Psoas muscle (tissue), 8 donors: ENCODE measurements around the gene RBMX. TPM values are rescaled to one million over a fixed set of nuclear protein-coding genes. Genes with fewer than 3 reads are reported as not detected.
A peak's percentile ranks its signal among the peaks of the same experiment; 100 is the strongest.

Experiments
- ATAC-seq, 4 donors: fragments of 200-7000 bp; cut with Tn5 transposase; one replicate each; pipeline ENCODE4 v1.9.1; 2020; ENCODE audit warnings: moderate library complexity in 3 of 4, mild to moderate bottlenecking in 2 of 4
- DNase-seq, 2 donors: peaks; one replicate each; pipeline ENCODE4 v3.0.0-alpha.2; 2020
- H3K27ac ChIP-seq: fragments of 200-600 bp; one replicate; pipeline ENCODE4 v1.8.0; 2022
- H3K27me3 ChIP-seq, 3 donors: fragments of 200-600 bp in 1 of 3; one replicate each; pipeline versions ENCODE4 v1.6.1 to v1.8.0; 2013 to 2022; ENCODE audit warnings: low read length in 2 of 3, mild to moderate bottlenecking in 2 of 3, moderate library complexity in 1 of 3; ENCODE audit not compliant: insufficient read depth in 3 of 3
- H3K36me3 ChIP-seq, 2 donors: fragments of 200-600 bp in 1 of 2; one replicate each; pipeline versions ENCODE4 v1.6.1 to v1.8.0; 2013 to 2022; ENCODE audit warnings: low read depth in 1 of 2, mild to moderate bottlenecking in 1 of 2, moderate library complexity in 1 of 2; ENCODE audit not compliant: insufficient read depth in 1 of 2
- H3K4me1 ChIP-seq: fragments of 200-600 bp; one replicate; pipeline ENCODE4 v1.8.0; 2022
- H3K4me3 ChIP-seq: fragments of 200-600 bp; one replicate; pipeline ENCODE4 v1.8.0; 2022; ENCODE audit warnings: mild to moderate bottlenecking
- H3K9me3 ChIP-seq: fragments of 200-600 bp; one replicate; pipeline ENCODE4 v1.8.0; 2022
- WGBS, 3 donors: extraction: QIAGEN DNeasy Blood & Tissue Kit; methylation state at CpG; one replicate each; pipeline versions ENCODE4 v1.1.6 to v1.1.7; 2013; 5-methylcytosine and 5-hydroxymethylcytosine counted together
- intact Hi-C, 2 donors: fragments of 100-400 bp; cut with DNase I; formaldehyde crosslinking; loops; one replicate each; pipeline versions ENCODE4 v1.11.0 to v1.14.2; 2022
- polyA plus RNA-seq, 3 donors: library from polyadenylated mRNA; stranded (reverse); fragments of 200-250 nt; gene quantifications; one replicate each; pipeline ENCODE4 v1.2.3, GENCODE V29; 2013
- total RNA-seq, 4 donors: library from RNA; stranded (reverse); fragmentation: NEBNext Ultra II Directional in 2 of 4; extraction: Animal tissue kit (Norgen Biotek cat#: 25700) in 2 of 4; gene quantifications; one replicate each; pipeline versions ENCODE4 v1.2.1 to v1.2.4, GENCODE V29; 2021 to 2023
- TF ChIP-seq, protein P1 (sequence below): fragments of 200-600 bp; IDR thresholded peaks from one replicate; pipeline ENCODE4 v1.8.0; 2022; ENCODE audit warnings: antibody characterized with exemption
- donor health status: healthy with polysubstance abuse.
- donor health status: DM: no; HTN: no; CAD: no; lungs with moderate emphysema.
- donor health status: Bipolar disorder and iron deficiency.
- donor health status: healthy.
- donor health status: DM: yes; HTN: yes; CAD: no.
- donor health status: DM: no; HTN: no; CAD: no.
- donor health status: DM: no; HTN: no; CAD: no.
- donor health status: DM: yes; HTN: yes; CAD: no.

The RBMX gene
- total and polyA plus RNA-seq, 7 donors: 67.9 to 131 (median 98.9) TPM

DNA sequence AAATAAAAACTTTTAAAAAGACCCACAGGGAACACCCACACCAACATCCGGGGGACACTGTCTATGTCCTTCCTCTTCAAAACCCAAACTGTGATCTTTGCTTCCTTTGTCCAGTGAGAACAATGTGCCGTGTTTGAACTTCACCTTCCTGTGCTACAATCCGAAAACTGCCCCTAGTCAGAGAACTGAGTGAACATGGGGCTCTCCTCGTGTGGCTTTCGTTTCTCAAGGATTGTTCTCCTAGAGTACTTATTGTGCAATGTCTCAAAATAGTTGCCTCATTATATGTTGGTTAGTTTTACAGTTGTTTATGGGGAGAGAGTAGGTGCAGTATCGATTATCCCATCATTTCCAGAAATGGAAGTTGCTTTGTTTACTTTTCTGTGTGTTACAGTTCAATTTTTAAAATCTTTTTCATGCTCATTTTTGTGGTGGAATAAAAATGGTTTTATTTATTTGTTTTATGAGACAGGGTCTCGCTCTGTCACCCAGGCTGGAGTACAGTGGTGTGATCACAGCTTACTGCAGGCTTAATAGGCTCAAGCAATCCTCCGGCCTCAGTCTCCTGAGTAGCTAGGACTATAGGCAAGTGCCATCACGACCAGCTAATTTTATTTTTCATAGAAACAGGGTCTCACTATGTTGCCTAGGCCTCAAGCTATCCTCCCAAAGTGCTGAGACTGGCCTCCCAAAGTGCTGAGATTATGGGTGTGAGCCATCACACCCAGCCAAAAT, 29.9 kb downstream of the RBMX start:
- DNase-seq: no peak
- no peak overlapping the region for H3K4me3 ChIP-seq
- WGBS, 3 donors: 55 to 60% (median 59%) methylated on average over 9 of the region's 9 CpGs
- ATAC-seq: peak; percentile 34 to 76 (median 70)
- no peaks in the 10 kb centered on the region for H3K9me3 ChIP-seq
- no peaks in the 10 kb centered on the region for H3K27me3 ChIP-seq
- peaks cover 0 to 23% of the 10 kb centered on the region in 2 donors for H3K36me3 ChIP-seq
- intact Hi-C loops: no loop called here
- no peak overlapping the region for H3K27ac ChIP-seq
- no peaks in the 10 kb centered on the region for H3K4me1 ChIP-seq
- TF ChIP-seq, protein P1, sequence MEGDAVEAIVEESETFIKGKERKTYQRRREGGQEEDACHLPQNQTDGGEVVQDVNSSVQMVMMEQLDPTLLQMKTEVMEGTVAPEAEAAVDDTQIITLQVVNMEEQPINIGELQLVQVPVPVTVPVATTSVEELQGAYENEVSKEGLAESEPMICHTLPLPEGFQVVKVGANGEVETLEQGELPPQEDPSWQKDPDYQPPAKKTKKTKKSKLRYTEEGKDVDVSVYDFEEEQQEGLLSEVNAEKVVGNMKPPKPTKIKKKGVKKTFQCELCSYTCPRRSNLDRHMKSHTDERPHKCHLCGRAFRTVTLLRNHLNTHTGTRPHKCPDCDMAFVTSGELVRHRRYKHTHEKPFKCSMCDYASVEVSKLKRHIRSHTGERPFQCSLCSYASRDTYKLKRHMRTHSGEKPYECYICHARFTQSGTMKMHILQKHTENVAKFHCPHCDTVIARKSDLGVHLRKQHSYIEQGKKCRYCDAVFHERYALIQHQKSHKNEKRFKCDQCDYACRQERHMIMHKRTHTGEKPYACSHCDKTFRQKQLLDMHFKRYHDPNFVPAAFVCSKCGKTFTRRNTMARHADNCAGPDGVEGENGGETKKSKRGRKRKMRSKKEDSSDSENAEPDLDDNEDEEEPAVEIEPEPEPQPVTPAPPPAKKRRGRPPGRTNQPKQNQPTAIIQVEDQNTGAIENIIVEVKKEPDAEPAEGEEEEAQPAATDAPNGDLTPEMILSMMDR: no peak

DNA sequence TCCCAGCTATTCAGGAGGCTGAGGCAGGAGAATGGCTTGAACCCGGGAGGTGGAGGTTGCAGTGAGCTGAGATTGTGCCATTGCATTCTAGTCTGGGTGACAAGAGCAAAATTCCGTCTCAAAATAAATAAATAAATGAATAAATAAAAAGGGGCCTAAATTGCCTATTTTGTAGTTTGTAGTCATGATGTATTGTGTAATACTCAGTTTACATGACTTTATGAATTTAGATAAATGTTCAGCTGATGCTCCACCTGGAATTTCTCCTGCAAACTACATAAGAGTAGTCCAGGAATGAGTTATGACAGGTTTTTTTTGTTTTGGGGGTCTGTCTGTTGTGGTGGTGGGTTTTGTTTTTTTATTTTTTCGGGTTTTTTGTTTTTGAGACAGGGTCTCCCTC, 31.1 kb downstream of the RBMX start:
- Histone ChIP-seq H3K27ac (no peak overlapping the region), H3K4me1 (no peaks in the 10 kb centered on the region), H3K9me3 (no peaks in the 10 kb centered on the region), H3K27me3 (no peaks in the 10 kb centered on the region), H3K4me3 (no peak overlapping the region), H3K36me3 (peaks cover 0 to 27% of the 10 kb centered on the region in 2 donors)
- intact Hi-C loops: no loop called here
- DNase-seq (no peak), ATAC-seq (no peak)
- 73 to 100% (median 94%) methylated on average over 3 of the region's 3 CpGs for WGBS, 3 donors
- TF ChIP-seq, protein P1: no peak

DNA sequence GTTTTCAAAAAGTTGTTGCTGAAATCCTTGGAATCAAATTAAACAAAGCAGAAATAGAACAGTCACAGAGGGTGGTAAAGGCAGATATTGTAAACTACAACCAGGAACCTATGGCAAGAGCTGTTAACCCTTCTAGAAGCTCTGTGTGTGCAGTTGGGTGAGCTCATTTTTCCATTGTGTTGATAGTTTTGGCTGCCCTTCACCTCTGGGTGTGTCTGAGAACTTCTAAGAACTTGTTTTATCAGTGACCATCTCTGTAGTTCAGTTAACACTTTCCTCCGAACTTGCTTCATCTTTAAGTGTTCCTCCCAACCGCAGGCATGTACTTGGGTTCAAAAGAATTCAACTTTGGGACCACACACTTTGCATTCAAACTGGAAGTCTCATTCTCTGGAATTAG, 32.7 kb downstream of the RBMX start:
- no peaks in the 10 kb centered on the region for H3K4me1 ChIP-seq
- no peaks in the 10 kb centered on the region for H3K27me3 ChIP-seq
- intact Hi-C loops: no loop called here
- WGBS, 3 donors: 88 to 92% (median 90%) methylated on average over 2 of the region's 2 CpGs
- peaks cover 0 to 32% of the 10 kb centered on the region in 2 donors for H3K36me3 ChIP-seq
- no peak for DNase-seq
- H3K27ac ChIP-seq: no peak overlapping the region
- no peak overlapping the region for H3K4me3 ChIP-seq
- H3K9me3 ChIP-seq: no peaks in the 10 kb centered on the region
- TF ChIP-seq, protein P1: no peak
- ATAC-seq: no peak

DNA sequence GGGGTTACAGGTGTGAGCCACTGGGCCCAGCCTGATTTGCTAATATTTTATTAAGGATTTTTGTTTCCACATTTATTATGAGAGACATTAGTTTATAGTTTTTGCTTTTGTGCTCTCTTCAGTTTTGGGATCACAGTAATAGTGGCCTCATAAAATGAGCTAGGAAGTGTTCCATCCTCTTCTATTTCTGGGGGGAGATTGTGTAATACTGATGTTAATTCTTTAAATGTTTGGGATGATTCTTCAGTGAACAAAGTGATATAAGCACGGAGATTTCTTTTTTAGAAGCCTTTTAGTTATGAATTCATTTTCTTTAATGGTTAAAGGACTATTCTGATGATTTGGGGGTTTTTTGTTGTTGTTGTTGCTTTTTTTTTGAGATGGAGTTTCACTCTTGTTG, 41.3 kb downstream of the RBMX start:
- ATAC-seq (no peak), DNase-seq (no peak)
- TF ChIP-seq, protein P1: no peak
- no peaks in the 10 kb centered on the region for H3K9me3 ChIP-seq
- H3K4me3 ChIP-seq: no peak overlapping the region
- WGBS, 3 donors: 28 to 44% (median 30%) methylated on average over 1 of the region's 1 CpG
- H3K36me3 ChIP-seq: peaks cover 0 to 23% of the 10 kb centered on the region in 2 donors
- no peak overlapping the region for H3K27ac ChIP-seq
- H3K4me1 ChIP-seq: no peaks in the 10 kb centered on the region
- intact Hi-C loops: no loop called here
- H3K27me3 ChIP-seq: no peaks in the 10 kb centered on the region

DNA sequence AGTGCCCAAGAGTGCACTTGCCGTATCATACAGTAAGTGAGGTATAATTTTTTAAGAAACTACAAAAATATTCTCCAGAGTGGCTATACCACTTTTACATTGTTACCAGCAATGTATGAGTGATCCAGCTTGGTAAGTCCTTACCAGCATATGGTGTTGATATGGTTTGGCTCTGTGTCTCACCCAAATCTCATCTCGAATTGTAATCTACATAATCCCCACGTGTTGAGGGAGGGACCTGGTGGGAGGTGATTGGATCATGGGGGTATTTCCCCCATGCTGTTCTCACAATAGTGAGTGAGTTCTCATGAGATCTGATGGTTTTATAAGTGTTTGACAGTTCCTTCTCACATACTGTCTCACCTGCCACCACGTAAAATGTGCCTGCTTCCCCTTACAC, 44.8 kb downstream of the RBMX start:
- intact Hi-C loops: no loop called here
- H3K4me3 ChIP-seq: no peak overlapping the region
- peaks cover 0 to 4% of the 10 kb centered on the region in 2 donors for H3K36me3 ChIP-seq
- TF ChIP-seq, protein P1: no peak
- ATAC-seq (no peak), DNase-seq (no peak)
- 53 to 74% (median 69%) methylated on average over 4 of the region's 4 CpGs for WGBS, 3 donors
- H3K4me1 ChIP-seq: no peaks in the 10 kb centered on the region
- H3K27ac ChIP-seq: no peak overlapping the region
- H3K27me3 ChIP-seq: no peaks in the 10 kb centered on the region
- no peaks in the 10 kb centered on the region for H3K9me3 ChIP-seq
